Gastroesophageal sphincter (tissue), 3 donors: ENCODE measurements around the gene OFD1.
"Not testable (repeated sequence)": the region's sequence is repeated elsewhere in the genome, so short reads cannot be mapped to it uniquely, and the experiment has no call there.

ENCODE experiments used
- CTCF ChIP-seq, 4 experiments: fragments of 200-600 bp in 2 of 4; fragments of 450-650 bp in 2 of 4; sonication (generic) in 1 of 4; IDR thresholded peaks; one replicate each; pipeline ENCODE4 v1.5.1; 2017 to 2019; ENCODE audit warnings: antibody characterized with exemption in 4 of 4, mild to moderate bottlenecking in 2 of 4, moderate library complexity in 2 of 4
- POLR2A ChIP-seq, 2 donors: fragments of 450-650 bp; IDR thresholded peaks; one replicate each; pipeline ENCODE4 v1.6.1; 2017; ENCODE audit warnings: antibody characterized with exemption in 2 of 2, mild to moderate bottlenecking in 2 of 2, moderate library complexity in 1 of 2

GRCh38 chrX:13730523-13730922 is 4.0 kb upstream of the OFD1 start:
- TF ChIP-seq POLR2A, CTCF (IDR thresholded peaks at IDR 0.05): not testable (repeated sequence)
